GM19452 (cell line): Measurements from ENCODE around the gene CDC25B.
"Not testable (repeated sequence)": the region's sequence is repeated elsewhere in the genome, so short reads cannot be mapped to it uniquely, and the experiment has no call there.

Experiments used
- ATAC-seq: cut with Tn5 transposase; IDR thresholded peaks from one replicate; pipeline ENCODE4 v1.9.1; 2021; ENCODE audit not compliant: unreplicated experiment

Gene CDC25B

DNA sequence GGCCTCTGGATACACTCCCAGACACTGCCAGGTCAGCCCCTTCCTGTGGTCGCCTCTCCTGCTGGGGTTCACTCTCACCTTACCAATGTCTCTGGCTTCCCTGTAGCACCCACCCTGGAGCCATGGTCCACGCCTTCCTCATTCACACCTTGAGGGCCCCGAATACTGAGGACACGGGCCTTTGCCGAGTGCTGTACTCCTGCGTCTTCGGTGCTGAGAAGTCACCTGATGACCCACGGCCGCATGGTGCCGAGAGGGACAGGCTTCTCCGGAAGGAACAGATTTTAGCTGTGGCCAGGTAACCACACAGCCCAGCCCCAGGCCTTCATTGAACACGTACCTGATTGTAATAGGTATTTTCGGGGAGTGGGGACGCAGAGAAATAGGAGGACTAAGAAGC lies 25.9 kb downstream of the CDC25B start:
- ATAC-seq: no peak

DNA sequence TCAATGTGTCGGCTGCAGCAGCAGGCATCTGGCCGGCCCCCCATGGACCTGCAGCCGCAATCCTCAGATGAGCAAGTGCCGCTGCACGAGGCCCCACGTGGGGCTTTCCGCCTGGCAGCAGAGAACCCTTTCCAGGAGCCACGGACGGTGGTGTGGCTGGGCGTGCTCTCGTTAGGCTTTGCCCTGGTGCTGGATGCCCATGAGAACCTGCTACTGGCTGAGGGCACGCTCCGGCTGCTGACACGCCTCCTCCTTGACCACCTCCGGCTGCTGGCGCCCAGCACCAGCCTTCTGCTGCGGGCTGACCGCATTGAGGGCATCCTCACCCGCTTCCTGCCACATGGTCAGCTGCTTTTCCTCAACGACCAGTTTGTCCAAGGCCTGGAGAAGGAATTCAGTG lies 27.8 kb downstream of the CDC25B start:
- no peak for ATAC-seq

DNA sequence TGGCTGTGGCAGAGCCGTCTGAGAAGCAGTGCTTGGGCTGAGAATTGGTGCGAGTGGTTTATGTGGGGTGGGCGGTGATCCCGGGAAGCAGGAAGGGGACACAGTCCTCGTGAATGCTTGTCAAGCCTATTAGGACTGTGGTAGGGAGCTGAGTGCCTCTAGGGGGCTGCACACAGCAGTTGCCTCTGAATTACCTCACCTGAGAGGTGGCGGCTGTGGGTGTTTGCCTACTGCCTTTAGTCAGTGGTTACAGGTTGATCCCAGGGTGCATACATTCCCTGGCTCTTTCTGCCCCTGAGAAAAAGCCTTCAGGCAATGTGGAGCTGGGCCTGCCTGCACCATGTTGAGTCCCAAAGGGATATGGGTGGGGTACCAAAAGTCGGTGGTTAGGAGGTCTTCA lies 29.4 kb downstream of the CDC25B start:
- no peak for ATAC-seq

DNA sequence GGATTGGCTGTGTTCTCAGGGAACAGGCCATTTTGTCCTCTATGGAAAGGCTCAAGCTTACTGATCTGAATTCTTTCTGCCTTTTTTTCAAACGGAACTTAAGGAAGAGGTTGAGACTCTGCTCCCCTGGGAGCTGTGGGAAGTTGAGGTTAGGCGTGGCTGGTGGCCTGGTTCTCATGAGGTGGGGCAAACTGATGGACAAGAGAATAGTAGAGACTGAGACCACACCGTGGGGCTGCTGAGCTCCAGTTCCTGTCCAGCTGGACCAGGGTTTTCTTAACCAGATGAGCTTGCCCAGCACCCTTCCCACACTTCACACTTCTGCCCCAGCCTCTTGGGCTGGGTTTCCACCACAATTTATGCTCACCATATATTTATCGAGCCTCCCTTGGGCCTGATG lies 30.3 kb downstream of the CDC25B start:
- ATAC-seq: no peak

DNA sequence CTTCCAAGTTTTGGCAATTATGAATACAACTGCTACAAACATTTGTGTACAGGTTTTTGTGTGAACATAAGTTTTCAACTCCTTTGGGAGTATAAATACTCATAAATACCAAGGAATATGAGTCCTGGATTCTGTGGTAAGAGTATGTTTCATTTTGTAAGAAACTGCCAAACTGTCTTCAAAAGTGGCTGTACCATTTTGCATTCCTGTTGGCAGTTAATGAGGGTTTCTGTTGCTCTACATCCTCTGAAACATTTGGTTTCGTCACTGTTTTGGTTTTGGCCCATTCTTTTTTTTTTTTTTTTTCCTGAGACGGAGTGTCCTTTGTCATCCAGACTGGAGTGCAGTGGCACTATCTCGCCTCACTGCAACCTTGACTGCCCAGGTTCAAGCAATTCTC lies 32.7 kb downstream of the CDC25B start:
- ATAC-seq: no peak

DNA sequence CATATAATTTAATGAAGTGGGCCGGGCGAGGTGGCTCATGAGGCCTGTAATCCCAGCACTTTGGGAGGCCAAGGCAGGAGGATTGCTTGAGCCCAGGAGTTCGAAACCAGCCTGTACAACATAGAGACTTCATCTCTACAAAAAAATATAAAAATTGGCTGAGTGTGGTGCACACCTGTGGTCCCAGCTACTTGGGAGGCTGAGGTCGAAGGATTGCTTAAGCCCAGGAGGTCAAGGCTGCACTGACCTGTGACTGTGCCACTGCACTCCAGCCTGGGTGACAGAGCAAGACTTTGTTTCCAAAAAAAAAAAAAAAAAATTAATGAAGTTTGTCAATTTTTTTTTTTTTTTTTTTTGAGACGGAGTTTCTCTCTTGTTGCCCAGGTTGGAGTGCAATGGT lies 33.8 kb downstream of the CDC25B start:
- ATAC-seq: not testable (repeated sequence)

DNA sequence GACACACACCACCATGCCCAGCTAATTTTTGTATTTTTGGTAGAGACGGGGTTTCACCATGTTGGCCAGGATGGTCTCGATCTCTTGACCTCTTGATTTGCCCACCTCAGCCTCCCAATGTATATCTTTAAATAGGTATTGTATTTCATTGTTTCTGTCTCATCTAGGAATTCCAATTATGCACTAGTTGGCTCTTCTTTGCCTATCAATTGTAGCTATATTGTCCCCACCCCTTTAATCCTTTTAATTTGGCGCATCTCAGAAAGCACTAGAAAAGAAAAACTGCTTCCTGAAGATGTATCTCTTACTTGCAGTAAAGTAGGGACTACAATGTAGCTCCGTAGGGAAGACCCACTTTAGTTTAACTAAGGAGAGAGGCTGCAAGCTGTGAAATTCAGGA lies 40.0 kb downstream of the CDC25B start:
- no peak for ATAC-seq

DNA sequence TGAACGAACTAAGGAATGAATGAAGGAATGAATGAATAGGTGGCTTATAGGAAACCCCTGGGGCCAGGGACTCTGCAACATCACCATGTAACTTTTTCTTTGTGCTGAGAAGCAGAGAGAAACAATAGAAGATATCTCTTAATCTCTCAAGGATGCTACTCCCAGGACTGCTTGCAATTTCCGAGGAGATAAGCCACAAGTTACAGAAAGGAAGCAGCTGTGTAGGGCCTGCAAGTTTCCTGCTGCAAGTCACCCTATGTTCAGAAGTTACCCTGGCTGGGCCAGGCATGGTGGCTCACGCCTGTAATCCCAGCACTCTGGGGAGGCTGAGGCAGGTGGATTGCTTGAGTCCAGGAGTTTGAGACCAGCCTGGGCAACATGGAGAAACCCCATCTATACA lies 43.2 kb downstream of the CDC25B start:
- no peak for ATAC-seq

DNA sequence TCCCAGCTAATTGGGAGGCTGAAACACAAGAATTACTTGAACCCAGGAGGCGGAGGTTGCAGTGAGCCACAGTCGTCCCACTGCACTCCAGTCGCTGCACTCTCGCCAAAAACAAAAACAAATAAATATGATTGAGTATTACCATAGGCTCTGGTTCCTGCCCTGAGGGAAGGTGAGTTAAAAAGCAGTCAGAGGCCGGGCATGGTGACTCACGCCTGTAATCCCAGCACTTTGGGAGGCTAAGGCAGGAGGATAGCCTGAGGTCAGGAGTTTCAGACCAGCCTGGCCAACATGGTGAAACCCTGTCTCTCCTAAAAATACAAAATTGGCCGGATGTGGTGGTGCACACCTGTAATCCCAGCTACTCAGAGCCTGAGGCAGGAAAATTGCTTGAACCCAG lies 44.1 kb downstream of the CDC25B start:
- not testable (repeated sequence) for ATAC-seq

DNA sequence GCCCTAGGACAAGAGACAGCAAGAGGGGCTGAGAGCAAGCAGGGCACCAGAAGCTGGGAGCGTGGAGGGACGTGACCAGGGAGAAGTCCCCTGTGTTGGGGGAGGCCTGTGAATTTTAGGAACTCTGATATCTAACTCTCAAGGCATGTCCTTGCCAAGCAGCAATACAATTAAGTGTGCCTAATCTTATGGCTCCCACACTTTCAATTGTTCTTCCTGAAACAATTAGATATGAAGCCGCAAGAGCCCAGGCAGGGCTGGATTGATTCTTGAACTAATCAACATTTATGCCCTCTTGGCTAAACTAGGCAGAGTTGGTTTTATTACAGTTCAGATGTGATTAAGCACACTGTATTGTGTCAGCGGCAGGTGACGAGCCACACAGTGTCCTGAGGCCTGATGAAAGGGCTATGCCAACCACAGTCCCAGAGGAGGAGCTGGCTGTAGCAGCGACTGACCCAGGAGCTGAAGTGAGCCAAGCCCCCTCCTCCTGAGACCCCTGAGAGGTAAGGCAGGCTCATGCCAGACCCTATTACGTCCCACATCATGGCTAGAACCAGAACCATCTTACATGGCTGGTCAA lies 46.3 kb downstream of the CDC25B start:
- ATAC-seq: no peak

DNA sequence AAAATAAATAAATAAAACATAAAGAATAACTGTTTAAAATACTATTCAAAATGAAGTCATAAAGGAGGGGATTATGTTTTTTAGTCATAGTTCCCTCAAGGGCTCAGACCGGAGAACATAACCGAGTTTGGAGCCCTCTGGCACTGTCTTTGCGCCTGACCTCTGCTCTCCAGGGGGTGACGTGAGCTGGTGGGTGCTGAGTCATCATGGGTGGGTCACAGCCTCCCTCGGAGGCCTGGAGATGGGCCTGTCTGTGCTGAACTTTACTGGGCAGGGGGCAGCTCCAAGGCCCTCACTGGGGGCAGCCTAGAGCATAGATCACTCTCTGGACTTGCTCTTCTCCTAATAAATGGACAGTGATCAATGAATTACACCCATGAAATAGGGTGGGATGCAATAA lies 47.4 kb downstream of the CDC25B start:
- no peak for ATAC-seq

DNA sequence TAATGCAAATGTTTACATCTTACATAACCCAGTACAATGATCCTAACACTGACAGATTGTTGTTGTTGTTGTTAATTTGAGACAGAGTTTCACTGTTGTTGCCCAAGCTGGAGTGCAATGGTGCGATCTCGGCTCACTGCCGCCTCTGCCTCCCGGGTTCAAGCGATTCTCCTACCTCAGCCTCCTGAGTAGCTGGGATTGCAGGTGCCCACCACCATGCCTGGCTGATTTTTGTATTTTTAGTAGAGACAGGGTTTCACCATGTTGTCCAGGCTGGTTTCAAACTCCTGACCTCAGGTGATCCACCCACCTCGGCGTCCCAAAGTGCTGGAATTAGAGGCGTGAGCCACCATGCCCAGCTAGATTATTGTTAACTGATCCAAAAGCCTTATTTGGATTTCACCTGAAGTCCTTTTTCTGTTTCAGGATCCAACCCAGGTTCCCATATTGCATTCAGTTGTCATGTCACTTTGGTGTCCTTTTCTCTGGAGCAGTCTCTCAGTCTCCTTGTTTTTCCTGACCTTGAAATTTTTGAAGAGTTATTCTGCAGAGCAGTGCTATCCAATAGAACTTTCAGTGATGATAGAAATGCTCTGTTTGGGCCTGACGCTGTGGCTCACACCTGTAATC lies 48.0 kb downstream of the CDC25B start:
- ATAC-seq: not testable (repeated sequence)

DNA sequence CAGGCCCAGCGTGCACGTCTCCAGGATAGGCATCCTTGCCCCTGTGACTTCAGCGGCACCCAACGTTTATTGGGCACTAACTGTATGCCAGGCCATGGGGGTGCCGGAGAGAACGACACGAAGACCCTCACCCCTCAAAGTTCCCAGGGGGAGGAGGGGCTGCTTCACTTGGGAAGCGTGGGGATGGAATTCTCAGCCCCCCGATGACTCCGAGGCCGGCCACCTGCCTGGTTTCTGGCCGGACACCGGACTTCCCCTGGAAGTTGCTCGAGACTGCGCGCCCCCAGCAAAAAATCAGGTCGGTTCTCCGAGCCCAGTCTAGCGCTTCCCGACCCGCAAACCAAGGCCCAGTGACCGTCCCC lies 50.2 kb downstream of the CDC25B start:
- ATAC-seq: no peak

DNA sequence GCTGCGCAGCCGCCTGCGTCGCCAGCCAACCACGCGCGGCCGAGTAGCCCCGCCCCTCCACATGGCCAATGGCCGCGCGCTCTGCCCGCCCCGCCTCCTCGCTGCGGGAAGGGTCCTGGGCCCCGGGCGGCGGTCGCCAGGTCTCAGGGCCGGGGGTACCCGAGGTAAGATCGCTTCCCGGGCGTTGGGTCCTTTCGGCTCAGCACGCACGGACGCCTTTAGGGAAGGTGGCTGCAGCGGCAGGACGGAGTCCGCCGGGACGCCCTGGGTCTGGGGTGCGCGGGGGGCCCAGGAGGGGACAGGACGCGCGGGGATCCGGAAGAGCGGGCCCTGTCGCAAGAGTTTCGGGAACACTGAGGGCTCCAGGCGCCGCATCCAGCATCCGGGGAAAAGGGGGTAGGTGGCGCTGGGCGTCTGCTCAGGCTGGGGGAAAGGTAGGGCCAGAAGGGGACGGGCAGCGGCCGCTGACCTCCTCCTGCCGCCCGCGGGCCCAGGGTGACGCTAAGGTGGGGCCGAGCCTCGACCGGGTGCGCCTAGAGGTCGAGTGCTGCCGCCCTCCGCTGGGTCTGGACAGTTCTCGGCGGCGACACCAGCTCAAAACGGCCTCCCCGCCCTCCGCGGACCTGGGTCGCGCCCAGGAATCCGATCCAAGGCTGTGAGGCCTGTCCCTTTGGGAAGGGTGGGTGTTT lies 50.8 kb downstream of the CDC25B start, which contains the start of gene MAVS:
MAVS (plus strand) TSS at position 95 of the 689 bp plus-strand sequence. CDS start 7,791 bp downstream, outside the sequence.
- ATAC-seq: peak; percentile 93

DNA sequence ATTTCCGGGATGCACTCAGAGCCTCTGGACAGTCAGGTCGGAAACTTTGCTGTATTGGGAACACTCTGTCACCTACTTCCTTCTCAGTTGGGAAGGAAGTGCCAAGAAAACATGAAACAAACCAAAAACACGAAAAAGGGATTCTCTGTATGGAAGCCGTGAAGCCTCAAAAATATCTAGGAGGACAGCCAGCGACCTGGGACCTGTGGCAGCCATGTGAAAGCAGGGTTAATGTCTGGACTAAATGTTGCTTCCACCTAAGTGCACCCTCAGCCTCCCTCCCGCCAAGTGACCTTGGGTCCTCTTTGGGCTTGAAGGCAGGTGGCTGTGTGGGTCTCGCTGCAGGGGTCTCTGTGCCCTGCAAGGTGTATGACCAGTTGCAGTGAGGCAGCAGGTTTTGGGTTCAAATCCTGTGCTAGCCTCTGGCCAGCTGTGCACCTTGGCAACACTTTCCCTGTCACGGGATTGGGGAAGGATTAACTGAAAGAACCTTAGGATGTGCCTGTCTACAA lies 51.4 kb downstream of the CDC25B start:
- ATAC-seq: no peak

DNA sequence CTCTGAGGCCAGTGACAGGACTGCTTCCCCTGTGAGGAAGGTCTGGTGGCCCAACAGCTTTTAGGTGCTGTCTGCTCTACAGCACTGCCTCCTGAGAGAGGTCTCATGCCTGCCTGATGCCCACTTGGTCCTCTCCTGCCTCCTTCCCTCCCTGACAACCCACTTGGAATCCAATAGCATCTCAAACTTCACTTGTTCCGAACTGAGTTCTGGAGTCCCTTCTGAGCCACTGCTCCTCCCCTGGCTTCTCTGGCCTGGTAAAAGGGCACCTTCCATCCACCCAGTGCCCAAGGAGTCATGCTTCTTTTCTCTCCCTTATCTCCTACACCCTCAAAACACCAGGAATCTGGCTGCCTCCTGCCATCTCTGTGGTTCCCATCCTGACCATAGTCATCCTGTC lies 52.5 kb downstream of the CDC25B start:
- no peak for ATAC-seq

DNA sequence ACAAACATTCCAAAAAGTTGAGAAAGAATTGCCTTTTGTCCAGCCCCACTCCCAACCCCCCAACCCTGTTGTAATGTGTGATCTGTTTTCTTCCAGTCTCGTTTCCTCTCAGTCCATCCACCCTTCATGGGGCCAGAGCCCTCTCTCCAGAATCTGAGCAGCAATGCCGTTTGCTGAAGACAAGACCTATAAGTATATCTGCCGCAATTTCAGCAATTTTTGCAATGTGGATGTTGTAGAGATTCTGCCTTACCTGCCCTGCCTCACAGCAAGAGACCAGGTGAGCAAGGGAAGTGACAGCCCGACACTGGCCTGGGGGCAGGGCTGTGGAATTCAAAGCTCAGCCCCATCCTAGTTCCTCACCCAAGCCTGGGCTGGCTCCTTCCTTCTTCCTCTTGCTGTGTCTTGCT lies 58.4 kb downstream of the CDC25B start:
- no peak for ATAC-seq
